SK-N-SH (cell line): ENCODE measurements around the gene SP6. TPM values are rescaled to one million over a fixed set of nuclear protein-coding genes. Genes with fewer than 3 reads are reported as not detected.

Experiments
- CTCF ChIA-PET: fragments of 300-600, 350-600 bp; formaldehyde crosslinking; extraction: SDS; loops from one replicate; lab custom pipeline; 2021; lab: Yijun Ruan, JAX
- POLR2A ChIA-PET: fragments of 350-600 bp; sonication (Branson Sonifier 250); formaldehyde crosslinking; extraction: SDS; loops from one replicate; lab custom pipeline; 2020; ENCODE audit warnings: antibody characterized with exemption, inconsistent platforms; lab: Yijun Ruan, JAX
- DNase-seq: peaks from one replicate; pipeline ENCODE4 v3.0.0; 2012
- H2AFZ ChIP-seq: fragments of 200-600 bp; sonication (generic); 2 replicates; pipeline ENCODE4 v1.8.1; 2016; ENCODE audit warnings: antibody characterized with exemption, mild to moderate bottlenecking, low read depth
- H3F3A ChIP-seq: fragments of 200-600 bp; sonication (generic); replicated peaks from 2 replicates; pipeline ENCODE3; 2016; ENCODE audit warnings: antibody characterized with exemption, mild to moderate bottlenecking; ENCODE audit not compliant: insufficient read depth
- H3K27ac ChIP-seq, 2 experiments: fragments of 200-500 bp in 1 of 2; fragments of 200-600 bp in 1 of 2; sonication (Bioruptor generic) in 1 of 2; sonication (generic), shearing (Covaris generic) in 1 of 2; 2 replicates each; pipeline versions ENCODE4 v1.5.1 to v1.6.1; 2014 to 2016; ENCODE audit warnings: low read depth in 2 of 2, inconsistent platforms in 1 of 2, low read length in 1 of 2, mild to moderate bottlenecking in 1 of 2, mixed read lengths in 1 of 2
- H3K27me3 ChIP-seq: fragments of 200-600 bp; sonication (generic), shearing (Covaris generic); 2 replicates; pipeline ENCODE4 v1.6.1; 2016; ENCODE audit warnings: mixed run types; ENCODE audit not compliant: insufficient read depth
- H3K36me3 ChIP-seq, 2 experiments: fragments of 200-500 bp in 1 of 2; fragments of 200-600 bp in 1 of 2; sonication (Bioruptor generic) in 1 of 2; sonication (generic) in 1 of 2; replicated peaks in 1 of 2; 2 replicates each; pipeline versions ENCODE3 to v1.5.1; 2014 to 2016; ENCODE audit warnings: low read length in 1 of 2, mild to moderate bottlenecking in 1 of 2; ENCODE audit not compliant: insufficient read depth in 2 of 2, control insufficient read depth in 1 of 2
- H3K4me1 ChIP-seq, 2 experiments: fragments of 200-500 bp in 1 of 2; fragments of 200-600 bp in 1 of 2; sonication (Bioruptor generic) in 1 of 2; sonication (generic), shearing (Covaris generic) in 1 of 2; 2 replicates each; pipeline versions ENCODE4 v1.5.1 to v1.6.1; 2014 to 2016; ENCODE audit warnings: low read depth in 1 of 2, low read length in 1 of 2, mixed run types in 1 of 2; ENCODE audit not compliant: insufficient read depth in 2 of 2, control insufficient read depth in 1 of 2
- H3K4me2 ChIP-seq: fragments of 200-600 bp; sonication (generic), shearing (Covaris generic); 2 replicates; pipeline ENCODE4 v1.6.1; 2017; ENCODE audit warnings: mixed run types
- H3K4me3 ChIP-seq, 2 experiments: fragments of 200-500 bp in 1 of 2; fragments of 200-600 bp in 1 of 2; sonication (Bioruptor generic) in 1 of 2; sonication (generic), shearing (Covaris generic) in 1 of 2; 2 replicates each; pipeline versions ENCODE4 v1.5.1 to v1.8.1; 2014 to 2016; ENCODE audit warnings: low read depth in 2 of 2, inconsistent platforms in 1 of 2, low read length in 1 of 2, mild to moderate bottlenecking in 1 of 2, mixed read lengths in 1 of 2, moderate library complexity in 1 of 2
- H3K79me2 ChIP-seq: fragments of 200-600 bp; sonication (generic); 2 replicates; pipeline ENCODE4 v1.8.1; 2017; ENCODE audit warnings: mild to moderate bottlenecking; ENCODE audit not compliant: insufficient read depth
- H3K9ac ChIP-seq: fragments of 200-600 bp; sonication (generic); 2 replicates; pipeline ENCODE4 v1.6.1; 2017; ENCODE audit warnings: mixed run types
- H3K9me2 ChIP-seq: fragments of 200-600 bp; sonication (generic); 2 replicates; pipeline ENCODE4 v1.6.1; 2017; ENCODE audit warnings: mixed run types
- H3K9me3 ChIP-seq: fragments of 200-600 bp; sonication (generic); 2 replicates; pipeline ENCODE4 v1.6.1; 2017; ENCODE audit warnings: mixed run types, mild to moderate bottlenecking, moderate library complexity
- H4K20me1 ChIP-seq: fragments of 200-600 bp; sonication (generic); 2 replicates; pipeline ENCODE4 v1.6.1; 2017; ENCODE audit warnings: mild to moderate bottlenecking, mixed run types; ENCODE audit not compliant: insufficient read depth
- CHD2 ChIP-seq: fragments of 150-350 bp; IDR thresholded peaks from 2 replicates; pipeline ENCODE4 v1.6.1; 2018; ENCODE audit warnings: low read length; ENCODE audit not compliant: partially characterized antibody
- EP300 ChIP-seq, 2 experiments: IDR thresholded peaks; 2 replicates each; pipeline versions ENCODE4 v1.4.0 to v1.6.1; 2012; ENCODE audit warnings: borderline replicate concordance in 1 of 2, low read depth in 1 of 2, low read length in 1 of 2
- FOSL2 ChIP-seq: IDR thresholded peaks from 2 replicates; pipeline ENCODE4 v1.4.0; 2012; ENCODE audit warnings: low read depth, mild to moderate bottlenecking, moderate library complexity, borderline replicate concordance
- FOXM1 ChIP-seq: IDR thresholded peaks from 2 replicates; pipeline ENCODE4 v1.4.0; 2012; ENCODE audit warnings: low read depth, mild to moderate bottlenecking
- JUND ChIP-seq: IDR thresholded peaks from 2 replicates; pipeline ENCODE4 v1.4.0; 2012
- MAX ChIP-seq: IDR thresholded peaks from 2 replicates; pipeline ENCODE4 v1.4.0; 2012; ENCODE audit warnings: low read depth
- MEF2A ChIP-seq: IDR thresholded peaks from 2 replicates; pipeline ENCODE4 v1.4.0; 2012; ENCODE audit warnings: low read depth, borderline replicate concordance
- MXI1 ChIP-seq: IDR thresholded peaks from 2 replicates; pipeline ENCODE4 v1.6.1; 2012; ENCODE audit warnings: mild to moderate bottlenecking, low read depth, low read length, improper control_type of control experiment
- NFIC ChIP-seq: IDR thresholded peaks from 2 replicates; pipeline ENCODE4 v1.4.0; 2012; ENCODE audit warnings: borderline replicate concordance
- RAD21 ChIP-seq: IDR thresholded peaks from 2 replicates; pipeline ENCODE4 v1.6.1; 2012; ENCODE audit warnings: mild to moderate bottlenecking, low read length
- REST ChIP-seq: IDR thresholded peaks from 2 replicates; pipeline ENCODE4 v1.6.1; 2012; ENCODE audit warnings: mild to moderate bottlenecking, low read depth, low read length, moderate library complexity
- RXRA ChIP-seq: IDR thresholded peaks from 2 replicates; pipeline ENCODE4 v1.4.0; 2012; ENCODE audit warnings: low read depth, mild to moderate bottlenecking, borderline replicate concordance
- TAF1 ChIP-seq: IDR thresholded peaks from 2 replicates; pipeline ENCODE4 v1.6.1; 2012; ENCODE audit warnings: low read depth, mild to moderate bottlenecking, low read length, moderate library complexity, borderline replicate concordance
- TEAD4 ChIP-seq: IDR thresholded peaks from 2 replicates; pipeline ENCODE4 v1.4.0; 2012; ENCODE audit warnings: mild to moderate bottlenecking, borderline replicate concordance; ENCODE audit not compliant: insufficient read depth
- USF2 ChIP-seq: fragments of 150-350 bp; IDR thresholded peaks from 2 replicates; pipeline ENCODE4 v1.6.1; 2017; ENCODE audit warnings: antibody characterized with exemption, low read length, low read depth, borderline replicate concordance
- YY1 ChIP-seq: IDR thresholded peaks from 2 replicates; pipeline ENCODE4 v1.4.0; 2012; ENCODE audit warnings: low read depth, mild to moderate bottlenecking
- WGBS: methylation state at CpG from one replicate; pipeline ENCODE4 v1.1.6; 2017; ENCODE audit warnings: low lambda C conversion rate; 5-methylcytosine and 5-hydroxymethylcytosine counted together
- polyA plus RNA-seq, 3 experiments: library from polyadenylated mRNA; depleted of rRNA; stranded (reverse); fragments of >200 nt; gene quantifications; 2 replicates each; pipeline ENCODE4 v1.2.3, GENCODE V29; 2012

Gene SP6
- polyA plus RNA-seq, 1 of the 3 experiments (the other 2 are of a cell fraction): 0.03 TPM

- H3F3A ChIP-seq: peaks cover 14% of the 10 kb centered on the region
- H4K20me1 ChIP-seq: no peaks in the 10 kb centered on the region
- H3K79me2 ChIP-seq: peaks cover 33% of the 10 kb centered on the region
- 95% methylated on average over 3 of the region's 3 CpGs for WGBS
- peak overlapping the region; percentile 97 for H3K4me2 ChIP-seq
- H3K4me1 ChIP-seq: peaks cover 9 to 15% of the 10 kb centered on the region in 2 experiments; a peak in 2 of 4 replicates
- H3K27me3 ChIP-seq: no peaks in the 10 kb centered on the region
- H2AFZ ChIP-seq: no peak overlapping the region
- DNase-seq: no peak
- ChIA-PET POLR2A (no interaction called here), CTCF (interaction anchor here (2.8 to 22.8 kb wide), 2 partner anchors 8 to 23 kb away, joined by 29 to 573 read pairs; partner anchors contain the start of genes OSBPL7, SCRN2 and SP6)
- H3K36me3 ChIP-seq: peaks cover 24 to 36% of the 10 kb centered on the region in 2 experiments
- no peaks in the 10 kb centered on the region for H3K9me3 ChIP-seq
- no peak overlapping the region for H3K9ac ChIP-seq
- H3K27ac ChIP-seq: no peak overlapping the region
- no peaks in the 10 kb centered on the region for H3K9me2 ChIP-seq
- TF ChIP-seq CHD2 (no peak), RXRA (no peak), REST (no peak), MXI1 (no peak), TAF1 (no peak), JUND (no peak), TEAD4 (no peak), FOSL2 (no peak), FOXM1 (no peak), NFIC (no peak), EP300 (IDR thresholded peaks at IDR 0.05; ENCODE audit: borderline replicate concordance in 1 of 2, low read depth in 1 of 2, low read length in 1 of 2) (no peak), MEF2A (no peak), RAD21 (no peak), YY1 (no peak), MAX (no peak), USF2 (no peak)
- TF ChIP-seq, all 33 proteins: peak for 0
- H3K4me3 ChIP-seq: peak overlapping the region; percentile 77 to 93; a peak in 3 of 4 replicates
Measured at GRCh38 chr17:47829870-47830269, 21.1 kb downstream of the SP6 start.
